ENCODE measurements around the gene NUDT2. TPM values are rescaled to one million over a fixed set of nuclear protein-coding genes. Genes with fewer than 3 reads are reported as not detected.

The NUDT2 gene
- total RNA-seq, 4 donors from 2014 or later = 15.0 to 45.3 (median 23.0) TPM

DNA sequence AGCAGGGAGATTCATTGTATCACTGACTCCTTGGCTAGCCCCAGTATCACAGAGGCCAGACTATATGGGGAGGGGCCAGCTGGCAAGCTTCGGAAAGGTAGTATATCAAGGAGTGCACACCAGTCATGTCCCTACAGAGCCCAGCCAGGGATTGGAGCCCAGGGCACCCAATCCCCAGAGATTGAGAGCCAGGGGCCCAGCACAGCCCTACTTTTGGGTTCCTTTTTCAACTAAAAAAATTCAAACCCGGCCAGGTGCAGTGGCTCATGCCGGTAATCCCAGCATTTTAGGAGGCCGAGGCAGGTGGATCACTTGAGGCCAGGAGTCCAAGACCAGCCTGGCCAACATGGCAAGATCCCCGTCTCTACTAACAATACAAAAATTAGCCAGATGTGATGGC lies 52.7 kb downstream of the NUDT2 start:
- no peak for DNase-seq (ENCODE audit: extremely low spot score)
- Histone ChIP-seq H3K36me3 (no peaks in the 10 kb centered on the region), H3K27ac (replicated peaks in 1 of 4) (no peak overlapping the region), H3K4me3 (peak overlapping the region in 1 of 4 donors; percentile 59), H3K9me3 (no peaks in the 10 kb centered on the region), H3K27me3 (no peaks in the 10 kb centered on the region), H3K4me1 (peaks cover 17 to 47% (median 41%) of the 10 kb centered on the region in 4 donors)
- intact Hi-C loops (cut with DNase I) = no loop called here
- TF ChIP-seq, protein P1, sequence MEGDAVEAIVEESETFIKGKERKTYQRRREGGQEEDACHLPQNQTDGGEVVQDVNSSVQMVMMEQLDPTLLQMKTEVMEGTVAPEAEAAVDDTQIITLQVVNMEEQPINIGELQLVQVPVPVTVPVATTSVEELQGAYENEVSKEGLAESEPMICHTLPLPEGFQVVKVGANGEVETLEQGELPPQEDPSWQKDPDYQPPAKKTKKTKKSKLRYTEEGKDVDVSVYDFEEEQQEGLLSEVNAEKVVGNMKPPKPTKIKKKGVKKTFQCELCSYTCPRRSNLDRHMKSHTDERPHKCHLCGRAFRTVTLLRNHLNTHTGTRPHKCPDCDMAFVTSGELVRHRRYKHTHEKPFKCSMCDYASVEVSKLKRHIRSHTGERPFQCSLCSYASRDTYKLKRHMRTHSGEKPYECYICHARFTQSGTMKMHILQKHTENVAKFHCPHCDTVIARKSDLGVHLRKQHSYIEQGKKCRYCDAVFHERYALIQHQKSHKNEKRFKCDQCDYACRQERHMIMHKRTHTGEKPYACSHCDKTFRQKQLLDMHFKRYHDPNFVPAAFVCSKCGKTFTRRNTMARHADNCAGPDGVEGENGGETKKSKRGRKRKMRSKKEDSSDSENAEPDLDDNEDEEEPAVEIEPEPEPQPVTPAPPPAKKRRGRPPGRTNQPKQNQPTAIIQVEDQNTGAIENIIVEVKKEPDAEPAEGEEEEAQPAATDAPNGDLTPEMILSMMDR (IDR thresholded peaks at IDR 0.05) = no peak
- TF ChIP-seq POLR2A (IDR thresholded peaks at IDR 0.05; ENCODE audit: low read depth) = no peak
- no peak for TF ChIP-seq EP300 (IDR thresholded peaks at IDR 0.05)
- TF ChIP-seq POLR2AphosphoS5 (IDR thresholded peaks at IDR 0.05) = no peak
- WGBS = 94% methylated on average over 5 of the region's 5 CpGs

DNA sequence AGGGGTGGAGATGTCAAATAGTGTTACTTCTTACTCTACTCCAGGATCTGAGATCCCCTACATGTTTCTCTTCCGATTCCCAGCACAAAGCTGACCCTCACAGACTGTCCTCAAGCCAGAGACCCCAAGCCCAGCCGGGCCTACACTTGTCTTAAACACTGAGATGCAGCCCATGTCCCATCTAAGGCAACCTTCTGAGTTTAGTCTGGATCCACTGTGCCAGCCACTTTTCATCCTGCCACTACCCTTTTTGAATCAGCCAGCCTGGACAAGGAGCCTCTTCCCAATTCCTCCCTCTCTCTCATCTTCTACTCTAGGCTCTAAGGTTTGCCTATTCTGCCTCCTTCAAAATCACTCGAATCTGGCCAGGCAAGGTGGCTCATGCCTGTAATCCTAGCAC lies 53.5 kb downstream of the NUDT2 start:
- H3K36me3 ChIP-seq = no peaks in the 10 kb centered on the region
- TF ChIP-seq POLR2A (IDR thresholded peaks at IDR 0.05; ENCODE audit: low read depth) (no peak), POLR2AphosphoS5 (IDR thresholded peaks at IDR 0.05) (no peak), EP300 (IDR thresholded peaks at IDR 0.05) (no peak)
- TF ChIP-seq, protein P1 (IDR thresholded peaks at IDR 0.05) = no peak
- H3K4me3 ChIP-seq = no peak overlapping the region
- no peak overlapping the region for H3K27ac ChIP-seq (replicated peaks in 1 of 4)
- 92% methylated on average over 3 of the region's 3 CpGs for WGBS
- intact Hi-C loops (cut with DNase I) = no loop called here
- H3K4me1 ChIP-seq = peaks cover 11 to 38% (median 33%) of the 10 kb centered on the region in 4 donors
- H3K27me3 ChIP-seq = no peaks in the 10 kb centered on the region
- H3K9me3 ChIP-seq = no peaks in the 10 kb centered on the region
- no peak for DNase-seq (ENCODE audit: extremely low spot score)

DNA sequence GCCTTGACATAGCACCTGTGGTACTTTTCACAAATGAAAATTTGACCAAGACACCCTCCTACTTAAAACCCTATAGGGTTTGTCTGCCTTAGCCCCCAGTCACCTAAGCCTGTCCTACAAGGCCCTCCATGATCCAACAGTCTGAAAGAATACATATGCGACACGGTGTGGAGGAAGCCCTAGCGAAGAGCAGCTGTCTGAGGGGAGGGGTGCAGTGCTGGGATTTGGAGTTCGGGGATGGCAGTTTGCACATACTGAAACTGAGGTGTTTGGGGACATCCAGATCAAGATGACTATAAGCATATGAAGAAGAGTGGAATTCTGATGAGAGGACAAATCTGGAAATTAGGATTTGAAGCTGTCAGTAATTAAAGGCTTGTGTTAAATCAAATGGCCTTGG lies 54.5 kb downstream of the NUDT2 start:
- 82% methylated on average over 4 of the region's 4 CpGs for WGBS
- no peaks in the 10 kb centered on the region for H3K9me3 ChIP-seq
- H3K4me3 ChIP-seq = no peak overlapping the region
- H3K36me3 ChIP-seq = no peaks in the 10 kb centered on the region
- no peak for DNase-seq (ENCODE audit: extremely low spot score)
- peaks cover 11 to 34% (median 32%) of the 10 kb centered on the region in 4 donors for H3K4me1 ChIP-seq
- TF ChIP-seq POLR2AphosphoS5 (IDR thresholded peaks at IDR 0.05) = no peak
- TF ChIP-seq, protein P1 (IDR thresholded peaks at IDR 0.05) = no peak
- no peak for TF ChIP-seq POLR2A (IDR thresholded peaks at IDR 0.05; ENCODE audit: low read depth)
- no peak for TF ChIP-seq EP300 (IDR thresholded peaks at IDR 0.05)
- intact Hi-C loops (cut with DNase I) = no loop called here
- H3K27me3 ChIP-seq = no peaks in the 10 kb centered on the region
- no peak overlapping the region for H3K27ac ChIP-seq (replicated peaks in 1 of 4)

DNA sequence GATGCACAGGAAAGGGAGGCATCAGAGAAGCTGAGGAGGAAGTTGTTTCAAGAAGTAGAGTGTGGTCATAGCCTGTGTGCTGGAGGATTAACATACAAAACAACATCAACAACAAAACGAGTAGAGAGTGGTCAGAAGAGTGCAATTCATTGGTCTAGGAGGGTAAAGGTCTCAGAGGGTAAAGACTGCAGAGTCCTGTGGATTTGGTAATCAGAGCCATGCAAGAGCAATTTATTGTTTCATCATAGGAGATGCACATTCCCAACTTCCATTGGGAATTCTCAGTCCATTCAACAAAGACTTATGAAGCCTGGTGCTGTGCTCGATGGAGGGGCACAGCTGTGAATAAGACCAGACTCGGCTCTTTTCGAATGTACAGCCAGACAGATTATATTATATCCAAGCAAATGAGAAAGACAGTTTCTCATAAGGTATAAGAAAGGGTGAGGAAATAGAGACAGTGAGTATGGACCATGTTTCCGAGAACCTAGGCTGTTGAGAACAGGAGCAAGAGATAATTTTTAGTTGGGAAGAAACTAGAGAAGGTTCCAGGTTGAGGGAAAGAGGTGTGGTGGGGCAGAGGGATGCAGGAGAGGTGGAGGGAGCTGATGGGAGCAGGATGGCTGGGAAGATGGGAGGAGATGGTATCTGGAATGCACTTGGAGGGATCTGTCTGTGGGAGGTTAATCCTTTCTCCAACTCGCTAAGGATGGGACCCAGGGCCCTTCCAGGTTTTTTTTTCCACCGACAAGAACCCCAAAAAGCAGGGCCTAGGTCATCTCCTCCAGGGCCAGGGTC lies 55.2 kb downstream of the NUDT2 start:
- TF ChIP-seq, protein P1 (IDR thresholded peaks at IDR 0.05) = no peak
- TF ChIP-seq POLR2AphosphoS5 (IDR thresholded peaks at IDR 0.05) = no peak
- TF ChIP-seq EP300 (IDR thresholded peaks at IDR 0.05) = no peak
- no peak for TF ChIP-seq POLR2A (IDR thresholded peaks at IDR 0.05; ENCODE audit: low read depth)
- H3K36me3 ChIP-seq = no peaks in the 10 kb centered on the region
- 79% methylated on average over 7 of the region's 7 CpGs for WGBS
- H3K4me1 ChIP-seq = peaks cover 10 to 27% (median 25%) of the 10 kb centered on the region in 4 donors
- no peak for DNase-seq (ENCODE audit: extremely low spot score)
- no peak overlapping the region for H3K27ac ChIP-seq (replicated peaks in 1 of 4)
- intact Hi-C loops (cut with DNase I) = no loop called here
- H3K9me3 ChIP-seq = no peaks in the 10 kb centered on the region
- no peaks in the 10 kb centered on the region for H3K27me3 ChIP-seq
- H3K4me3 ChIP-seq = no peak overlapping the region

Data from esophagus muscularis mucosa (tissue), 4 donors.